Fibroblast of skin of back (primary cell): Measurements from ENCODE around the gene LHX1.
A peak's percentile ranks its signal among the peaks of the same experiment; 100 is the strongest.

ENCODE experiments used
- DNase-seq: peaks from one replicate; pipeline ENCODE4 v3.0.0-alpha.2; 2013

LHX1 gene

GRCh38 chr17:36972186-36972700 lies 35.0 kb downstream of the LHX1 start:
- no peak for DNase-seq

- no peak for DNase-seq
Measured at GRCh38 chr17:36972905-36973304, 35.6 kb downstream of the LHX1 start.

- DNase-seq = no peak
Measured at GRCh38 chr17:36975922-36976515, 38.7 kb downstream of the LHX1 start.

- DNase-seq = no peak
Measured at GRCh38 chr17:36977066-36977465, 39.8 kb downstream of the LHX1 start.

- no peak for DNase-seq
Measured at GRCh38 chr17:36977568-36977967, 40.3 kb downstream of the LHX1 start.

- peak; percentile 14 for DNase-seq
Measured at GRCh38 chr17:36978810-36979564, 41.7 kb downstream of the LHX1 start.

- DNase-seq = peak; percentile 2
Measured at GRCh38 chr17:36979565-36979941, 42.3 kb downstream of the LHX1 start.

- peak; percentile 53 for DNase-seq
Measured at GRCh38 chr17:36980280-36980761, 43.0 kb downstream of the LHX1 start.

- no peak for DNase-seq
Measured at GRCh38 chr17:36983618-36984017, 46.3 kb downstream of the LHX1 start.

- DNase-seq = no peak
Measured at GRCh38 chr17:36989173-36989572, 51.9 kb downstream of the LHX1 start.

GRCh38 chr17:36992701-36993100 lies 55.4 kb downstream of the LHX1 start:
- DNase-seq = no peak

GRCh38 chr17:36993227-36993626 lies 56.0 kb downstream of the LHX1 start:
- no peak for DNase-seq
